Skeletal muscle satellite cell (primary cell): Measurements from ENCODE around the gene RBM15B.
"Not testable (repeated sequence)": the region's sequence is repeated elsewhere in the genome, so short reads cannot be mapped to it uniquely, and the experiment has no call there.

Experiments used
- H3K27me3 ChIP-seq: 2 replicates; pipeline ENCODE4 v1.7.0; 2013; ENCODE audit warnings: low read length; ENCODE audit not compliant: control insufficient read depth, insufficient read depth
- H3K36me3 ChIP-seq: 2 replicates; pipeline ENCODE4 v1.7.0; 2013; ENCODE audit warnings: mild to moderate bottlenecking, control low read depth, low read length; ENCODE audit not compliant: insufficient read depth
- H3K4me1 ChIP-seq: 2 replicates; pipeline ENCODE4 v1.7.0; 2013; ENCODE audit warnings: low read length; ENCODE audit not compliant: control insufficient read depth, insufficient read depth
- H3K4me2 ChIP-seq: 2 replicates; pipeline ENCODE4 v1.7.0; 2013; ENCODE audit warnings: mild to moderate bottlenecking, low read length
- H3K4me3 ChIP-seq: 2 replicates; pipeline ENCODE4 v1.7.0; 2013; ENCODE audit warnings: low read length
- H3K9ac ChIP-seq: 2 replicates; pipeline ENCODE4 v1.7.0; 2013; ENCODE audit warnings: mild to moderate bottlenecking, low read depth, low read length, moderate library complexity
- H3K9me3 ChIP-seq: replicated peaks from 2 replicates; pipeline ENCODE4 v1.7.0; 2013; ENCODE audit warnings: mild to moderate bottlenecking, control low read depth, low read length

RBM15B gene

DNA sequence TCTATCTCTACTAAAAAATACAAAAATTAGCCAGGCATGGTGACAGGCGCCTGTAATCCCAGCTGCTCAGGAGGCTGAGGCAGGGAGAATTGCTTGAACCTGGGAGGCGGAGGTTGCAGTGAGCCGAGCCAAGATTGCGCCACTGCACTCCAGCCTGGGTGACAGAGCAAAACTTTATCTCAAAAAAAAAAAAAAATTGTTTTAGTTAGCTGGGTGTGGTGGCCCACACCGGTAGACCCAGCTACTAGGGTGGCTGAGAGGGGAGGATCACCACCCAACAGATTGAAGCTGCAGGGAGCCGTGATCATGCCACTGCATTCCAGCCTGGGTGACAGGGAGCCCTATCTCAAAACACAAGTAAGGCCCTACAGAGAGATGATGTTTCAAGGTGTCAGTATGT, 3.8 kb upstream of the RBM15B start:
- Histone ChIP-seq H3K36me3 (peaks cover 36% of the 10 kb centered on the region), H3K4me2 (peak overlapping the region; percentile 65), H3K4me3 (peak overlapping the region; percentile 3), H3K4me1 (peaks cover 47% of the 10 kb centered on the region)
- H3K9me3 ChIP-seq, H3K27me3 ChIP-seq, H3K9ac ChIP-seq: not testable (repeated sequence)

DNA sequence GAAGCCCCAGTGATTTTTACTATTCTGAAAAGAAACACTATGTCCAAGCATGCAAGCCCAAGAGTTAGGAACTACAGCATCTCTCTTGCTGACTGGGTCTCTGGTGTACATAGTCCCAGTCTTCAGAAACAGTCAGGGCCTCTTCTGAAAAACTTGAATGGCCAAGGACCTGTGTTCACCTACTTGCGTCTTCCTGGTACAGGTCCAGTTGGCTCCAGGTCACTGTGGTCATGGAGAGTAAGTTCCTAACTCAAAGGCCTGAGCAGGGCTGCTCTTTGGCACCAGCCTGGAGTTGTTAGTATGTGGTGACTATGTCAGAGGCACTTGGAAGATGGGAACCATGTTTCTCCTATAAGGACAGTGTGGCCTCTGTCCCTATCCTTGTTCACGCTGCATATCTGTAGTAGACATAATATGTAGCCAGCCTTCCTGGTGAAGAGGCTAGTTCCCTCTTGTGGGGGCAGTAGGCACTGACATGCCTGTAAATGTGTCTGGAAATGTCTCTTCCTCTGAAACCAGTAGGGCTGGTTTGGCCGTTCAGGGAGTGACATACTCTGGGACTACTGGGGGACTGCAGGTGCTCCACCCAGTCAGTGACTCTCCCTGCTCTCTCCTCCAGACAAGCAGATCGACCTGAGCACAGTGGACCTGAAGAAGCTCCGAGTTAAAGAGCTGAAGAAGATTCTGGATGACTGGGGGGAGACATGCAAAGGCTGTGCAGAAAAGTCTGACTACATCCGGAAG, 2.6 kb upstream of the RBM15B start:
- Histone ChIP-seq H3K4me2 (peak overlapping the region; percentile 65), H3K4me1 (peaks cover 55% of the 10 kb centered on the region), H3K9ac (no peak overlapping the region), H3K9me3 (no peaks in the 10 kb centered on the region), H3K36me3 (peaks cover 48% of the 10 kb centered on the region), H3K27me3 (no peaks in the 10 kb centered on the region), H3K4me3 (no peak overlapping the region)

DNA sequence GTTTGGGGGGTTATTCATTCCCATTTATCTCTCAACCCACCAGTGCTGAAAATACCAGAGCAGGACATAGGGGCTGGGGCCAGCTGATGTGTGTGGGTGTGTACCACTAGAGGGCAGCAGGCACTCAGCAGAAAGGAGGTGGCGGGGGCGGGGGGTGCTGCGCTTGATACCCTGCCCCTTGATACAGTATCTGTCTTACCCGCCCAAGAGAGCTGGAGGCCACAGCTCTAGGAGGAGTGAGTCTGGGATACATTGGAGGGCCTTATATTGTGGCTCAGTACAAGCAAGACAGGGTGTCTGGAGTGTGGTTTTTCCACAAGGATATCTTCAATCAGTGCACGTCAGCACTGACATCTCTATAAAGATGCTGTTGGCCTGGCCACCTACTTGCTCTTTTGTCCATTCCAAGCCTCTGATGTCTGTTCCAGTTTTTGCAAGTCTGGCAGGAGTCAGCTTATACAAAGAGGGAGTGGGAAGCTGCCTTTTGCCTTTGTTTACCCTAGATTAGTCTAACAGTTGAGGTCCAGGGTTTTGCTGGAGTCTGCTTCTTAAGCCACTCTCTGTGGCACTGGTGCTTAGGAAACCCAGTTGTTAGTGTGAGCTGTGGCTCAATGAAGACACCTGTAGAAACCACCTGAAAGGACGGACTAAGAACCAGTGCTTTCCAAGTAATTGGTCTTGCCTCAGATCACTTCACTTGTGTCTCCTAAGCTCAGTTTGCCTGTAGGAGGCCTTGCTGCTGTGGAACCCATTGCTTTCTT, 1.5 kb upstream of the RBM15B start:
- Histone ChIP-seq H3K4me1 (peaks cover 61% of the 10 kb centered on the region), H3K36me3 (peaks cover 59% of the 10 kb centered on the region), H3K9ac (no peak overlapping the region), H3K9me3 (no peaks in the 10 kb centered on the region), H3K4me2 (no peak overlapping the region), H3K4me3 (no peak overlapping the region), H3K27me3 (no peaks in the 10 kb centered on the region)

DNA sequence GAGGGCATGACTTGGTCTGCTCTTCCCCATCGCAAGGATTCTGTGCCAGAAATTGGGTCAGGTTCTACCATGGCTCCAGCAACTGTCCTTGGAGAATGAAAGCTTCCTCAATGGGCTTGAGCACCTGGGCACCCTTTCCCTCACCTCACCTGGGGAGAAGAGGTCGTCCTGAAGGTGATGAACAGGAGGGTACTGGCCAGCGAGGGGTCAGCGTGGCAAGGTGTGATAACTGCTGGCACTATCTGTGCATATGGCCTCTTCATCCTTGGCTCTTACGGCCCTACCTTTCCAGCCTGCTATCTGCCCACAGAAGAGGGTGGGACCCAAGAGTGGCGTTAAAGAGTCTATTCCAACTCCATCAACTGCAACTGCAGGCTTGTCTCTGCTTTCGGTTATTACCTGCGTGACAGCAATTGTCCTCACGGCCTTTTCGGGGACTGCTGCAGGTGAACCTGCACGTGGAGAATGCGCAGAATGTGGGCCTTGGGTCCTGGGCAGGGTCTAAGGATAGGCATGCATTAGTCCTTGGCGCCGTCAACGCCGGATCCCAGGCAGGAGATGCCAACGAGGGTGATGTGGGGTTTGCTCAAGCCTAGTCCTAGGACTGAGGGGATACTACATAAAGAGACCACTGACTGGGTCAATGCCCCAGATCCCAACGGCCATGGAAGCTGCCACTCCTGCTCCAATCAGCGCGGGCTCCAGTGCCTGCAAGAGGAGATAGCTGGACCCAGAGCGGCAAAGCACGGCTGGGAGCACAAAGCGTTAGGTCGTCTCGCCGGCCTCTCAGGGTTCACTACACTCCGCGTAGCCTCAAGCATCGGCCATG, 625 bp upstream of the RBM15B start:
- Histone ChIP-seq H3K27me3 (no peaks in the 10 kb centered on the region), H3K9ac (peak overlapping the region; percentile 92), H3K4me1 (peaks cover 61% of the 10 kb centered on the region), H3K4me3 (peak overlapping the region; percentile 71), H3K4me2 (peak overlapping the region; percentile 86), H3K9me3 (no peaks in the 10 kb centered on the region), H3K36me3 (peaks cover 68% of the 10 kb centered on the region)

DNA sequence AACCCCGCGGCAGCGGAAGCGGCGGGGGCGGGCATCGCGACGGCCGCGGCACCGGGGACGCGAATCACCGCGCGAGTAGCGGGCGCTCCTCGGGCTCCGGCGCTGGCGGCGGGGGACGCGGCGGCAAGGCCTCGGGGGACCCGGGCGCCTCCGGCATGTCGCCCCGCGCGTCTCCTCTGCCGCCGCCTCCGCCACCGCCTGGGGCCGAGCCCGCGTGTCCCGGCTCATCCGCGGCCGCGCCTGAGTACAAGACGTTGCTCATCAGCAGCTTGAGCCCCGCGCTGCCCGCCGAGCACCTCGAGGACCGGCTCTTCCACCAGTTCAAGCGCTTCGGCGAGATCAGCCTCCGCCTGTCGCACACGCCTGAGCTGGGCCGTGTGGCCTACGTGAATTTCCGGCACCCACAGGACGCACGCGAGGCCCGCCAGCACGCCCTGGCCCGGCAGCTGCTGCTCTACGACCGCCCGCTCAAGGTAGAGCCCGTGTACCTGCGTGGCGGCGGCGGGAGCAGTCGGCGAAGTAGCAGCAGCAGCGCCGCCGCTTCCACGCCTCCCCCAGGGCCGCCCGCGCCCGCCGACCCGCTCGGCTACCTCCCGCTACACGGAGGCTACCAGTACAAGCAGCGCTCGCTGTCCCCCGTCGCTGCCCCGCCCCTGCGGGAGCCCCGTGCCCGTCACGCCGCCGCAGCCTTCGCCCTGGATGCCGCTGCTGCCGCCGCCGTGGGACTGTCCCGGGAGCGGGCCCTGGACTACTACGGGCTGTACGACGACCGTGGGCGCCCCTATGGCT, 675 bp downstream of the RBM15B start:
- H3K9me3 ChIP-seq = no peaks in the 10 kb centered on the region
- H3K4me3 ChIP-seq = peak overlapping the region; percentile 84
- H3K9ac ChIP-seq = peak overlapping the region; percentile 92
- H3K27me3 ChIP-seq = no peaks in the 10 kb centered on the region
- H3K4me2 ChIP-seq = peak overlapping the region; percentile 89
- H3K36me3 ChIP-seq = peaks cover 81% of the 10 kb centered on the region
- peaks cover 51% of the 10 kb centered on the region for H3K4me1 ChIP-seq

DNA sequence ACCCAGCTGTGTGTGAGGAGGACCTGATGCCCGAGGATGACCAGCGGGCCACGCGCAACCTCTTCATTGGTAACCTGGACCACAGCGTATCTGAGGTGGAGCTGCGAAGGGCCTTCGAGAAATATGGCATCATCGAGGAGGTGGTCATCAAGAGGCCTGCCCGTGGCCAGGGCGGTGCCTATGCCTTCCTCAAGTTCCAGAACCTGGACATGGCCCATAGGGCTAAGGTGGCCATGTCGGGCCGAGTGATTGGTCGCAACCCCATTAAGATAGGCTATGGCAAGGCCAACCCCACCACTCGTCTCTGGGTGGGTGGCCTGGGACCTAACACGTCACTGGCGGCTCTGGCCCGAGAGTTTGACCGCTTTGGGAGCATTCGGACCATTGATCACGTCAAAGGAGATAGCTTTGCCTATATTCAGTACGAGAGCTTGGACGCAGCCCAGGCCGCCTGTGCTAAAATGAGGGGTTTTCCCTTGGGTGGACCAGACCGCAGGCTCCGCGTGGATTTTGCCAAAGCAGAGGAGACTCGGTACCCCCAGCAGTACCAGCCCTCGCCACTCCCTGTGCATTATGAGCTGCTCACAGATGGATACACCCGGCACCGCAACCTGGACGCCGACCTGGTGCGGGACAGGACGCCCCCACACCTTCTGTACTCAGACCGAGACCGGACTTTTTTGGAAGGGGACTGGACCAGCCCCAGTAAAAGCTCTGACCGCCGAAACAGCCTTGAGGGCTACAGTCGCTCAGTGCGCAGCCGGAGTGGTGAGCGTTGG, 1.5 kb downstream of the RBM15B start:
- peak overlapping the region; percentile 92 for H3K9ac ChIP-seq
- H3K36me3 ChIP-seq = peaks cover 86% of the 10 kb centered on the region
- peak overlapping the region; percentile 84 for H3K4me3 ChIP-seq
- peaks cover 46% of the 10 kb centered on the region for H3K4me1 ChIP-seq
- no peaks in the 10 kb centered on the region for H3K27me3 ChIP-seq
- H3K9me3 ChIP-seq = no peaks in the 10 kb centered on the region
- H3K4me2 ChIP-seq = peak overlapping the region; percentile 89

DNA sequence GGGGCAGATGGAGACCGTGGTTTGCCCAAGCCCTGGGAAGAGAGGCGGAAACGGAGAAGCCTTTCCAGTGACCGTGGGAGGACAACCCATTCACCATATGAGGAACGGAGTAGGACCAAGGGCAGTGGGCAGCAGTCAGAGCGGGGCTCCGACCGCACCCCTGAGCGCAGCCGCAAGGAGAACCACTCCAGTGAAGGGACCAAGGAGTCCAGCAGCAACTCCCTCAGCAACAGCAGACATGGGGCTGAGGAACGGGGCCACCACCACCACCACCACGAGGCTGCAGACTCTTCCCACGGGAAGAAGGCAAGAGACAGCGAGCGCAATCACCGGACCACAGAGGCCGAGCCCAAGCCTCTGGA, 2.0 kb downstream of the RBM15B start:
- Histone ChIP-seq H3K9me3 (no peaks in the 10 kb centered on the region), H3K27me3 (no peaks in the 10 kb centered on the region), H3K4me2 (peak overlapping the region; percentile 89), H3K4me1 (peaks cover 40% of the 10 kb centered on the region), H3K36me3 (peaks cover 81% of the 10 kb centered on the region), H3K4me3 (peak overlapping the region; percentile 84), H3K9ac (no peak overlapping the region)

DNA sequence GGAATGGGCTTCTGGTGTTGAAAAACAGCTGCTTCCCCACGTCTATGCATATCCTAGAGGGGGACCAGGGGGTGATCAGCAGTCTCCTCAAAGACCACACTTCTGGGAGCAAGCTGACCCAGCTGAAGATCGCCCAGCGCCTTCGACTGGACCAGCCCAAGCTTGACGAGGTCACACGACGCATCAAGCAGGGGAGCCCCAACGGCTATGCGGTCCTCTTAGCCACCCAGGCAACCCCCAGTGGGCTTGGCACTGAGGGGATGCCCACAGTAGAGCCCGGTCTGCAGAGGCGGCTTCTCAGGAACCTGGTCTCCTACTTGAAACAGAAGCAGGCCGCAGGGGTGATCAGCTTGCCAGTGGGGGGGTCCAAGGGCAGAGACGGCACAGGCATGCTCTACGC, 2.5 kb downstream of the RBM15B start:
- no peaks in the 10 kb centered on the region for H3K9me3 ChIP-seq
- H3K4me2 ChIP-seq = peak overlapping the region; percentile 89
- no peaks in the 10 kb centered on the region for H3K27me3 ChIP-seq
- H3K4me3 ChIP-seq = peak overlapping the region; percentile 84
- H3K9ac ChIP-seq = no peak overlapping the region
- peaks cover 76% of the 10 kb centered on the region for H3K36me3 ChIP-seq
- H3K4me1 ChIP-seq = peaks cover 36% of the 10 kb centered on the region

DNA sequence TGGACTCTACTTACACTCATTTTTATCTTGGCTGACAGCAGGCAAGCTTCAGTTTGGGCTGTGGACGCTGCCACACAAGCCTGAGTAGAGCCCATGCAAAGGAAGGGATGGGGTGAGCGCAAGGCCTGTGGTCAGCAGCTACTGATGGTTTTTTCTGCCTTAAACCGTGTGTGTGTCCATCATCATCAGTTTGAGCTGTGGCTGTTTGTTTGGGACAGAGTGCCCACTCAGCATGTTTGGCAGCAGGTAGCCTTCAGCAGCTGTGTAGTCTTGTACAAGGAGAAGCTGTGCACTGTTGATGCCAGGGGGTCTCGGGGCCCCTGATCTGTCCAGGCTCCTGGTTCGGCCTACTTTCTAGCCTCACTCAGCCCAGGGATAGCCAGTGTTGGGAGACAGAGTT, 3.5 kb downstream of the RBM15B start:
- no peaks in the 10 kb centered on the region for H3K9me3 ChIP-seq
- H3K4me3 ChIP-seq = no peak overlapping the region
- peaks cover 33% of the 10 kb centered on the region for H3K4me1 ChIP-seq
- H3K36me3 ChIP-seq = peaks cover 68% of the 10 kb centered on the region
- no peaks in the 10 kb centered on the region for H3K27me3 ChIP-seq
- peak overlapping the region; percentile 29 for H3K9ac ChIP-seq
- peak overlapping the region; percentile 89 for H3K4me2 ChIP-seq

DNA sequence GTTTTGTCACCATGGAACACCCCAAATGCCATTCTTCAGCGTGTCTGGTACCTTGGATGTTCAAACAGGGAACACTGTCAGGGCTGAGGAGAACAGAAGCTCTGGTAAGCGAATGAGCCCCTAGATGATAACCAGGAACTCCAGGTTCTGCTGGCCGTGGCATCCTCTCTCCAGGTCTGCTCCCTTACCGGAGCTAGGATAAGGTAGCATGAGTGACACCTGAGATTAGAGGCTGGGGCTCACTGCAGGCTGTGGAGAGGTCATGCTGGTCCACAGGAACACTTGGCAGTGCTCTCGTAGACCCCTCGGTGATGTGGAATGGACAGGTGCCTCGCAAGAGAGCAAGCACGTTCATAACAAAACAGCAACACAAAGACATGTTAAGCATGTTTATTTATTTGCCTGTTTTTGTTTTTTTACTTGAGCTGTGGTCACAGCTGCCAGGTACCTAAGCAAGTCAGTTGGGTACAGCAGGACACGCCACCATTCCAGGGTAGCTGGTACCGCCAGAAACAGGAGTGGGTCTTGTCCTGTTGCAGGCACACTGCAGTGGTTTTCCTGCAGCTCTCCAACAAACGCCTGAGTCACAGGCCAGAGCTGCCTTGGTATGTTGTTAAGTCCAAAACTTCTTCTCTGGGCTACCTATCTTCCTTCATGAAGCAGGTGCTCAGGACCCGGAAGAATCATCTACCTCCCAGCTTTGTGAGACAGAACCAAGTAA, 4.6 kb downstream of the RBM15B start:
- H3K4me2 ChIP-seq = peak overlapping the region; percentile 30
- H3K36me3 ChIP-seq = peaks cover 56% of the 10 kb centered on the region
- H3K9me3 ChIP-seq = no peaks in the 10 kb centered on the region
- H3K4me3 ChIP-seq = no peak overlapping the region
- no peak overlapping the region for H3K9ac ChIP-seq
- peaks cover 30% of the 10 kb centered on the region for H3K4me1 ChIP-seq
- H3K27me3 ChIP-seq = no peaks in the 10 kb centered on the region
